ENCODE data around the gene SLIT3.
A peak's percentile ranks its signal among the peaks of the same experiment; 100 is the strongest.

SLIT3 gene

DNA sequence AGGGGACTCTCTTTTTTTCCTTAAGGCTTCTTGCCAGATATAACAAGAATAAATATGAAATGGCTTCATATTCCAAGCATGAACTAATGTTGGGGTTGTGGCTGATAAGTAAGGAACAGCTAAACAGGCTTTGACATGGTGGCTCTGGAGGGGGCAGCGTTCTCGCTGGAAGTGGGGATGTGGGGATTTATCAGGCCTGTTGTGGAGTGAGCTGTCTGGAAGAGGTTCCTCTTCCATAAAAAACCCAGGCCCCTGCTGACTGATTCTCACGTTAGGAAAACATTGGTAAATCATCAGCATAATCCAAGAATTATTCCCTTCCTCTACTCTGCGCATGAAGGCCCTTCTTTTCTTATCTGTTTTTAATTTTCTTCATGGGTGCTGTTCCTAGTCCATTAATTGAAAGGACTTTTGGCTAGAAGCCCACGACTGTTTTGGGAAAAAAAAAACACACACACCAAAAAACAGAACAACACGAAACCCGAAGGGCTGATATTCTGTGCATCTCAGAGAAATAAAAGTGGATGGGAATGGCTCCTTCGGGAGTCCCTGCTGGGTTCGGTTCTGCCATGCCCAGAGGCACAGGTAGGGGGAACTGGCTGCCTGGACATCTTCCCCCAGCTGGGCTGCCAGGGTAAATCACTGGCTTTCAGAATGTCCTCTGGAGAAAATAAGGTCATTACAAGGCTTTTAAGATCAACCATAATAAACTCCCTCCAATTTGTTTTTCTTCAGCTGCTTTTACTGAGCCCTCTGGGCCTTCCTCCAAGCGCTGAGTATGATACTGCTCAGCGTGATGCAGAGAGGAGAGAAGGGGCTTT lies 297.0 kb downstream of the SLIT3 start:
- Mint-ChIP-seq H3K4me3 (no peak overlapping the region), H3K27me3 (peaks cover 4% of the 10 kb centered on the region), H3K27ac (no peak overlapping the region), H3K9me3 (no peaks in the 10 kb centered on the region), H3K4me1 (no peaks in the 10 kb centered on the region), H3K36me3 (no peaks in the 10 kb centered on the region)
- no peak for DNase-seq
- CTCF ChIA-PET = no interaction called here

DNA sequence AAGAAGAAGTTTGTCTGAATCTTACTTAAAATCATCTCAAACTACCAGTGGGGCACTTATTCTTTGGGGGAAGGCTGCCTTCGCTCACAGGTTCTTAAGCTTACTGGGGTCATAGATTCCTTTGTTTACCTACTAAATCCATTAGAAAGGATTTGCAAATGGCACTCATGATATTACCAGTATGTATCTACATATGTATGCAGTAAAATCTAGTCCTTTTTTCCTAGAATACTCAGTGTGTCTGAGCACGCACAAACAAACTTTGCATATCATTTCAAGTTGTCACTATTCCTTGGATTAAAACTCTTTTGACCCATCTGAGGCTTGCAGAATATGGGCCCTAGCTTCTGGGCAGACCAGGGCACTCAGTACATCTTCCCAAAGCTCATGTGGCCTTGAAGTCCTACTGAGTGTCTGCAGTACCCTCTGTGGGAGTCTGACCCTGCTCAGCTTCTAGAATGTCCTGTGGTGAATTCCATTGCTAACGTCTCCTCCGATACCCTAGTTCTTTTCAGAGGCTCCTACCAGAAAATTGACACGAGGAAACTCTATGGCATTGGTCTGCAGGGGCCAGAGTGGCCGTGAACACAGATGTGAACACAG lies 297.9 kb downstream of the SLIT3 start:
- H3K27ac Mint-ChIP-seq = no peak overlapping the region
- CTCF ChIA-PET = no interaction called here
- no peaks in the 10 kb centered on the region for H3K4me1 Mint-ChIP-seq
- H3K4me3 Mint-ChIP-seq = no peak overlapping the region
- H3K27me3 Mint-ChIP-seq = peaks cover 4% of the 10 kb centered on the region
- DNase-seq = no peak
- no peaks in the 10 kb centered on the region for H3K36me3 Mint-ChIP-seq
- H3K9me3 Mint-ChIP-seq = no peaks in the 10 kb centered on the region

DNA sequence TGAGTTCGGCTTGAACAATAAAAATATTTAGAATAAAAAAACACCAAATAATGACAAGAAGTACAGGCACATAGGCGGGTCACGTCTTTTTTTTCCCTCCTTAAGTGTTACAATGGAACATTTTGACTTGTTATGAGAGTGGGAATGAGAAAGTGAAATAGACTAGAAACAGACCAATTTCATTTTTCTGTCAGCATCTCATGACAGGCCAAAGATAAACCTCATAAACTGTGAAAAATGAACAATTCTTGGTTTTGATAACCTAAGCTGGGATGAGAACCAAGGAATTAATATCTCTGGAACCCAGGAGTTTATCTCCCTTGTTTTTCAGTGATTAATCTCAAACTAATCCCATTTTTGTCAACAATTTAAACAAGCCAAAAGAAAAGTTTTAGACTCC lies 299.5 kb downstream of the SLIT3 start:
- peaks cover 4% of the 10 kb centered on the region for H3K27me3 Mint-ChIP-seq
- CTCF ChIA-PET = no interaction called here
- H3K27ac Mint-ChIP-seq = no peak overlapping the region
- no peaks in the 10 kb centered on the region for H3K9me3 Mint-ChIP-seq
- DNase-seq = no peak
- no peaks in the 10 kb centered on the region for H3K4me1 Mint-ChIP-seq
- H3K36me3 Mint-ChIP-seq = no peaks in the 10 kb centered on the region
- H3K4me3 Mint-ChIP-seq = no peak overlapping the region

DNA sequence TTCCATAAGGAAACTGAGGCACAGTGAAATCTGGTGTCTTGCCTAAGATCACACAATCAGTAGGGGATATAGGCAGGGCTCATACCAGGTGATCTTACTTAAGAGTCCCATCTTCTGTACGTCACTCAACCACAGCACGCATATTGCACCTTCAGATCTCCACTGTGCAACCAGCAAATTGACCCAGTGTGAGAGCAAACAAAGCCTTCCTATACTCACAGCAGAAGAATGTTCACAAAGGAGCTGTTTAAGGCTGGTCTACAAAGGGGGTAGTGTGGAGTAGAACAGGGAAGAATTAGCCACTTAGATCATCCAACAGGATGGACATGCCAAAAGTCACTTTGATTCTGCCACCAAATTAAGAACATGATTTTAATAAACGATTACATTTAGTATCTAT lies 305.9 kb downstream of the SLIT3 start:
- Mint-ChIP-seq H3K27me3 (peaks cover 6% of the 10 kb centered on the region), H3K4me3 (no peak overlapping the region), H3K36me3 (no peaks in the 10 kb centered on the region), H3K27ac (no peak overlapping the region), H3K4me1 (no peaks in the 10 kb centered on the region), H3K9me3 (no peaks in the 10 kb centered on the region)
- DNase-seq = no peak
- CTCF ChIA-PET = no interaction called here

DNA sequence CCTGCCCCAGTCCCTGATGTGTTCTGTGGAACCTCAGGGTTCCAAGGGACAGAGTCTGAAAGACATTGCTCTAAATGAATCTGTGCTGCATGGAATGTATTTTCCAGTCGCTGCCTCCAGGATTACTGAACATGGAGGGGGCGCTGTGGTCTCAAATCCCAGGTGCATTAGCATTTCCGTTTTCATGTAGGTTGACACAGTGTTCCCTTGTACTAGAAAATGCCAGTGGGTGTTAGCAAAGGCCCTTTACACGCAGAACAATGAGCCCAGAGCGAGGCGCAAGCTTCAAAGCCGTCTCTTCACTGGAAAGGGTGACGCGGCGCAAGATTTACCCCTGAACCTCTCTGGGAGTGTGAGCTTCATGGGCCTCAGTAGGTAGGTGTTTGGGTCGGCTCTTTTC lies 308.3 kb downstream of the SLIT3 start:
- CTCF ChIA-PET = no interaction called here
- Mint-ChIP-seq H3K4me1 (no peaks in the 10 kb centered on the region), H3K36me3 (no peaks in the 10 kb centered on the region), H3K27me3 (peaks cover 12% of the 10 kb centered on the region), H3K9me3 (no peaks in the 10 kb centered on the region), H3K4me3 (no peak overlapping the region), H3K27ac (no peak overlapping the region)
- DNase-seq = no peak

DNA sequence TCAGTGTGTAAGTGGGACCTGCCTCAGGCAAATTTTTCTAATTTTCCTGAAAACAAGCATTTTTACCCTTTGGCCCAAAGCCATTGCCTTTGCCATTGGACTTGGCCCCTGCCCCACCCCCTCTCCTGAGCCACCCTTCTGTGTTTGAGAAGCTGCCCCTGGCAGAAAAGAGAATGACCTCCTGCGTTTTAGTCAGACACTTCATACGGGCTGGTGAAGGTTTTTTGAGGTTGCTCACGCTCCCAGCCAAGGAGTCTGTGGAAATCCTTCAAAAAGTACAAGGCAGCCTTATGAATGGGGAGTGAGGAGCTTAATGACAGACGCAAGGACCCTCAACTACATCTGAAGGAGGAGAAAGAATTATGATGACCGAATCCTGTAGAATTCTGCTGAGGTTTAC lies 308.9 kb downstream of the SLIT3 start:
- Mint-ChIP-seq H3K4me3 (no peak overlapping the region), H3K27me3 (peaks cover 14% of the 10 kb centered on the region)

DNA sequence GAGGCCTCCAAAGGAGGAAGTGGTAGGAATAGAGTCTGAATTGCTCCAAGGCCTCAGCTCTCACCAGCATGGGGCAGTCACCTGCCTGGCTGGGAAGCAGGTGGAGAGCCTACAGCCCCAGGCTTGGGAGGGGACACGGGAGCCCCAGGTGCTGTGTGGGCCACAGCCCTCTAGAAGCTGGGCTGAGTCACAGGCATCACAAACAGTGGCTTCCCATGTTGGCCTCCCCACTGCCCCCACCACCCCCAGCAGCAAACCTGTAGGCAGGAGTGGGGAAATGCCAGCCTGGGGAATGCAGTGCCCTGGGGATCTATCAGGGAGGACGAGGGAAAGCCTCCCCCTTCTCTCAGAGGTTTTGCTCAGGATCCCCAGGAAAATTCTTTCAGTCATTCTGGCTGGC lies 309.6 kb downstream of the SLIT3 start:
- CTCF ChIA-PET = interaction anchor here (1.2 kb wide), 1 partner anchor 311 kb away, joined by 5 read pairs; no protein-coding TSS in a partner anchor
- Mint-ChIP-seq H3K4me3 (no peak overlapping the region), H3K27me3 (peaks cover 14% of the 10 kb centered on the region), H3K4me1 (no peaks in the 10 kb centered on the region), H3K9me3 (no peaks in the 10 kb centered on the region), H3K36me3 (no peaks in the 10 kb centered on the region), H3K27ac (no peak overlapping the region)
- DNase-seq = no peak

More for the DNA sequence above, 308.9 kb downstream of the SLIT3 start:
- Mint-ChIP-seq H3K36me3 (no peaks in the 10 kb centered on the region), H3K9me3 (no peaks in the 10 kb centered on the region), H3K27ac (no peak overlapping the region), H3K4me1 (no peaks in the 10 kb centered on the region)
- DNase-seq = no peak
- CTCF ChIA-PET = no interaction called here

DNA sequence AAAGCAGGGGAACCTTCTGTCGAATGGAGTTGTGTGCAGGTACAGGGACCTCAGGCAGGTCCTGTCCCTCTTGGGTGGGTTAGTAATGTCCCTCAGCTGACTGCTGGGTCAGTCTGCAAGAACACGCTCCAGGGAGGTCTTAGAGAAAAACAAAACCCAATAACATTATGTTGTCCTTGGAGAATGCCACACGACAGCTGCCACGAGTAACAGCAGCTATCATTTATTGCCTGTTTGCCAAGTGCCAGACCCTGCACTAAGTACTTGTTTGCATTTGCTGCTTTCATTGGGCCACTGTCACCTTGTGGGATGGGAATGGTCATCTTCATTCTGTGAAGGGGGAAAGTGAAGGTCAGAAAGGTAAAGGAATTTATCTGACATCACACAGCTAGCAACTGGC lies 310.3 kb downstream of the SLIT3 start:
- H3K27ac Mint-ChIP-seq = no peak overlapping the region
- no peak for DNase-seq
- CTCF ChIA-PET = interaction anchor here (1.2 kb wide), 1 partner anchor 311 kb away, joined by 5 read pairs; no protein-coding TSS in a partner anchor

DNA sequence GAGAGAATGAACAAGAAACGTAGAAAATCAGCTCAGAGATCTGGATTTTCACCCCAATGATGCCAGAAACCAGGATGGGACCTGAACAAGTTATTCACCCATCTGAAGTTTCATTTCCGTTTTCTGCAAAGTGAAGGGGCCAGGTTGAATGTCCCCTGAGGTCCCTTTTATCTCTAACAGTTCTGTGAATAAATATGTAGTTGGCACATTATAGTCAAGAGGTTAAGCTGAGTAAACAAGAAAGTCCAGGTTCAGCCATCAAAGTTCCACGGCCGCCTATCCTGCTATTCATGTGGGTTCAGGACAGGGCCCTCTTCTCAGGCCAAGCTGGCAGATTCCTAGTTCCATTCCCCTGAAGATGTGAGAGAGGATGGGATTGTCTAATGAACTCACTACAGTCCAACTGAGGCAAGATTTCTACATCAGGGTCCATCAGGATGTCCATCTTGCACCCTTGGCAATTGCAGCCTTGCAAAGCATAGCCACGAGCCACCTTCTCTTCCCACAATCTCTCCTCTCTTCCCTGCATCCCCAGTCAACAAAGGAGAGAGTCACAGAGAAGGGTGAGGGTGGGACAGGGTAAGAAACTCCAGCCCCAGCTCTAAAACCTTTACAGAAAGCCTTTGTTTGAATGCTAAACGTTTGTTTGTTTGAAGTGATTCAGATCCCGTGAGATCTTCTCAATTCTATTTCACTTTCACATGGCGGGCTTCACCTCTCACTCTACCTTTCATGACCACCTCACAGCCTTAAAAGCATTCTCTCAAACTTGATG lies 311.0 kb downstream of the SLIT3 start:
- H3K9me3 Mint-ChIP-seq = no peaks in the 10 kb centered on the region
- no peaks in the 10 kb centered on the region for H3K36me3 Mint-ChIP-seq
- H3K27ac Mint-ChIP-seq = no peak overlapping the region
- H3K27me3 Mint-ChIP-seq = peaks cover 15% of the 10 kb centered on the region
- no peak for DNase-seq
- CTCF ChIA-PET = interaction anchor here (0.9 to 1.5 kb wide), 2 partner anchors 11 to 590 kb away, joined by 3 to 5 read pairs; no protein-coding TSS in a partner anchor
- H3K4me3 Mint-ChIP-seq = no peak overlapping the region
- no peaks in the 10 kb centered on the region for H3K4me1 Mint-ChIP-seq

More for the DNA sequence above, 310.3 kb downstream of the SLIT3 start:
- no peaks in the 10 kb centered on the region for H3K36me3 Mint-ChIP-seq
- H3K4me3 Mint-ChIP-seq = no peak overlapping the region
- H3K27me3 Mint-ChIP-seq = peaks cover 10% of the 10 kb centered on the region
- H3K9me3 Mint-ChIP-seq = no peaks in the 10 kb centered on the region
- no peaks in the 10 kb centered on the region for H3K4me1 Mint-ChIP-seq

DNA sequence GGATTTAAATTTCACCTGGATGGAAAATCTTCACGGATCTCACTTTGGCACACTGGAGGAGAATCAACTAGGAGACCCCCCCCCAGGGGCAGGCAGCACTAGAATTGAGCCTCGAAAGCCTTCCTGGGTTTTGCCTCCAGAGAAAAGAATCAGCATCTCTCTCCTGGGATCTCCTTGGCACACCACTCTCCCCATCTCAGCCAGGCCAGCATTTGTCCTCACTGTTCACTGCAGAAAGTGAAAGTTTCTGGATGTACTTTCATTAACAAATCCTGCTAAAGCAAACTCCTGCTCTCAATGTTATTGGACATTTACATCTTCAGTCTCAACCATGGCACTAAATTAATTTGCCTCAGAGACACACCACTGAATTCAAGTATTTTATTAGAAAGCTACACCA lies 312.2 kb downstream of the SLIT3 start:
- H3K27me3 Mint-ChIP-seq = peaks cover 16% of the 10 kb centered on the region
- no peak for DNase-seq
- no peaks in the 10 kb centered on the region for H3K9me3 Mint-ChIP-seq
- CTCF ChIA-PET = interaction anchor here (0.9 to 2.1 kb wide), 4 partner anchors 10 to 591 kb away, joined by 3 to 5 read pairs (median 4); no protein-coding TSS in a partner anchor
- H3K36me3 Mint-ChIP-seq = no peaks in the 10 kb centered on the region
- no peak overlapping the region for H3K4me3 Mint-ChIP-seq
- H3K4me1 Mint-ChIP-seq = no peaks in the 10 kb centered on the region
- H3K27ac Mint-ChIP-seq = no peak overlapping the region

DNA sequence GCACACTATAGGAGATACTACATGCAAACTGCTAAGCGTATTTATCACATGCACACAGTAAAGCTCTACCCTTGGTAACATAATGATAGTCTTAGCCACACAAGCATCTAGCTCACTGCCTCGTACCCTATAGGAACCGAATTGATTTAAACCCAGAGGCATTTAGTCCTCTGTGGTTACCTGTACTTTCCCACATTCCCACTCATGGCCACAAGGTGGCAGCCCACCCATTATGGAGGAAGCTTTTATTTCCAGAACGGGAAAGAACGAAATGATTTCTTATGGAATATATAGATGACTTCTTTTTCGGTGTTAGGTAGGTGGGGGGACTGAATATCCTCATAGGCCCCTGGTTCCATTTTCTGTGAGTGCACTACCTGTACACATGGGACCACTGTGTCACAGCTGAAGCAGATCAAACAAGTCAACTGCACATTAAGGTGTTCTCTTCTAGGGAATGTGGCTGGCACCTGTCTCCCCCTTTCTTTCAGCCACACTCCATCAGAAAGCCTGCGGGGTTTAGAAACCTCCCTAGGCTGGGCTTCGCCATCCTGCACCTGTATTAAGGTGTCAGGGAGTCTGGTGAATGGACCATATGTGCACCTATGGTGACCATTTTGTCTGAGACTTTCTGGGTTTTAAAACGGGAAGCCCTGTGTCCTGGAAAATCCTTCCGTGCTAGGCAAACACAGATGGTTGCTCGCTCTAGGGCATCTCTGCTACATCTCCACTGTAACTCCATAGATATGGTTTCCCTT lies 313.2 kb downstream of the SLIT3 start:
- Mint-ChIP-seq H3K27me3 (peaks cover 16% of the 10 kb centered on the region), H3K36me3 (no peaks in the 10 kb centered on the region), H3K4me1 (no peaks in the 10 kb centered on the region), H3K27ac (no peak overlapping the region), H3K4me3 (no peak overlapping the region), H3K9me3 (no peaks in the 10 kb centered on the region)
- CTCF ChIA-PET = interaction anchor here (0.6 to 2.1 kb wide), 16 partner anchors 8 to 1481 kb away, joined by 3 to 17 read pairs (median 4); no protein-coding TSS in a partner anchor
- peak; percentile 65 for DNase-seq

DNA sequence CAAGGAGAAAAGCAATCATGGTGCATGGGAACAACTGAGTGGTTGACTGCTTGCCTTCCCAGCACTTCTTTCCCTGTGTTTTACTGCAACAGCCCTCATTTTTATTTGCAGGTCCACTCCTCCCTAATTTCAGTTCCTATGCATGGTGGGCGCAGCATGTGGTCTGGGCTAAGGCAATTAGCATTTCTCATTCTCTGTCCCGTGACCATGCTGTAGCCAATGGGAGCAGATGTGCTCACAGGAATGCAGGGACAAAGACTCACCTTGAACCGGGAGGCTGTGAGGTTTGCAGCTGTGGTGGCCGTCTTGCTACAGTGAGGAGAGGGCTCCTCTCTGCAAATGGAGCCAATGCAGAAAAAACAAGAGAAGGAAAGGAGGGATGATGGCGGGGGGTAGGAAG lies 315.5 kb downstream of the SLIT3 start:
- Mint-ChIP-seq H3K36me3 (no peaks in the 10 kb centered on the region), H3K9me3 (no peaks in the 10 kb centered on the region), H3K4me3 (no peak overlapping the region), H3K27ac (no peak overlapping the region), H3K27me3 (peaks cover 16% of the 10 kb centered on the region), H3K4me1 (no peaks in the 10 kb centered on the region)
- CTCF ChIA-PET = no interaction called here
- no peak for DNase-seq

DNA sequence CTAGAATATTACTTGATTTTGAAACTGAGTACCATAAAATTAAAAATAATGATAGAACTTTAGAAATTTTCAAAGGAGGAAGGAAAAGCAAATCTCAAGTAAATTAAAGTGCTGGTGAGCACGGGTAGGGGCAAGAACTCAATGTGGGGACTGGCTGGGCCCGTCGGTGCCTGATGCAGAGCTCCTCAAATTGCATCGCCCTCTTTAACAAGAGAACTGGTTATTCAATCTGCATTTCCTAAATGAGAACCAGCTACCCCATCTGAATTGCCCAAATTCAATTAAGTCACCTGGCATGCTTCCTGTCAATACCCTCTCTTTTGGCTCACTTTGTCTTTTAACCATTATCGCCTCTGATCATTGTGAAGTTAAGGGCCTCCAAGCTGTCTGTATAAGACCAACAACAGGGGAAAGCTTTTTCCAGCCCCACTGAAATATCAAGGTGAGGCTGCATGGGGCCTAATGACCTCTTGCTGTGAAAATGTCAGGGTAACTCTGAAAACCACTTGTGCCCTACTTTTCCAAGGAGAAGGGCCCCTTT lies 316.7 kb downstream of the SLIT3 start:
- H3K4me1 Mint-ChIP-seq = no peaks in the 10 kb centered on the region
- H3K9me3 Mint-ChIP-seq = no peaks in the 10 kb centered on the region
- peaks cover 22% of the 10 kb centered on the region for H3K27me3 Mint-ChIP-seq
- no peak for DNase-seq
- H3K27ac Mint-ChIP-seq = no peak overlapping the region
- CTCF ChIA-PET = no interaction called here
- no peak overlapping the region for H3K4me3 Mint-ChIP-seq
- no peaks in the 10 kb centered on the region for H3K36me3 Mint-ChIP-seq

DNA sequence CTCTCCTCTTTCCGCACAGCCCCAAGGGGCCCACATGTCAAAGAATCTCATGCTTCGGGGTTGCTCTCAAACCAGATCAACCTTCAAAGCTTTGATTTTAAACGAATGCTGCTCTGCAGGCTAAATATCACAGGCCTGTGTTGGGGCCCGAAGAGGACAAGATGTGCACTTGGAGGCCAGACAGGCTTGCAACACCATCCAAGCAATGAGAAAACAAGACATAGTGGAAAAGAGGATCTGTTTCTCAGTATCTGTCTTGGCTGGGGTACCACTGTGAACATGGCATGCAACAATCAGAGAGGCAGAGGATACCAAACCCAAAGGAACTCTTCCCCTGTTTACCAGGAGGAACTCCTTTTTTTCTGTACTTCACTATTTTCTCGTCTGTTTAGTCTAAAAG lies 321.8 kb downstream of the SLIT3 start:
- no peaks in the 10 kb centered on the region for H3K9me3 Mint-ChIP-seq
- H3K27me3 Mint-ChIP-seq = peaks cover 23% of the 10 kb centered on the region
- CTCF ChIA-PET = interaction anchor here (0.8 kb wide), 1 partner anchor 10 kb away, joined by 3 read pairs; no protein-coding TSS in a partner anchor
- H3K36me3 Mint-ChIP-seq = no peaks in the 10 kb centered on the region
- DNase-seq = no peak
- H3K4me1 Mint-ChIP-seq = no peaks in the 10 kb centered on the region
- H3K4me3 Mint-ChIP-seq = no peak overlapping the region
- no peak overlapping the region for H3K27ac Mint-ChIP-seq

Data from activated naive CD4-positive, alpha-beta T cell treated with anti-CD3 and anti-CD28 coated beads, Interleukin-2, amount 10 ng/mL, durations not matched to agents 7 days and 5 days (primary cell).